H9 (cell line): Measurements from ENCODE around the gene NFASC. TPM values are rescaled to one million over a fixed set of nuclear protein-coding genes. Genes with fewer than 3 reads are reported as not detected.

Source experiments
- DNase-seq: peaks from one replicate; pipeline ENCODE4 v3.0.0-alpha.2; 2017
- H2AFZ ChIP-seq: one replicate; pipeline ENCODE4 v1.6.1; 2013; ENCODE audit warnings: mild to moderate bottlenecking, low read length, control low read depth, moderate library complexity
- H2AK5ac ChIP-seq: 2 replicates; pipeline ENCODE4 v1.6.1; 2013; ENCODE audit warnings: low read length, control low read depth, mixed read lengths; ENCODE audit not compliant: insufficient read length
- H2BK120ac ChIP-seq: one replicate; pipeline ENCODE4 v1.6.1; 2013; ENCODE audit warnings: low read depth, mild to moderate bottlenecking, low read length, control low read depth, inconsistent platforms; ENCODE audit not compliant: poor library complexity, severe bottlenecking
- H2BK12ac ChIP-seq: 2 replicates; pipeline ENCODE4 v1.6.1; 2013; ENCODE audit warnings: low read length, control low read depth, mixed read lengths, low read depth; ENCODE audit not compliant: insufficient read length
- H2BK15ac ChIP-seq: 2 replicates; pipeline ENCODE4 v1.6.1; 2013; ENCODE audit warnings: low read depth, low read length, control low read depth
- H2BK20ac ChIP-seq: one replicate; pipeline ENCODE4 v1.6.1; 2013; ENCODE audit warnings: low read depth, mild to moderate bottlenecking, low read length, control low read depth, inconsistent platforms; ENCODE audit not compliant: poor library complexity, severe bottlenecking
- H2BK5ac ChIP-seq: 2 replicates; pipeline ENCODE4 v1.6.1; 2013; ENCODE audit warnings: low read length, control low read depth, mixed read lengths; ENCODE audit not compliant: insufficient read length
- H3K14ac ChIP-seq: 2 replicates; pipeline ENCODE4 v1.6.1; 2013; ENCODE audit warnings: low read length, control low read depth; ENCODE audit not compliant: insufficient read depth
- H3K18ac ChIP-seq: 2 replicates; pipeline ENCODE4 v1.6.1; 2013; ENCODE audit warnings: low read depth, mild to moderate bottlenecking, mixed read lengths, low read length, control low read depth; ENCODE audit not compliant: insufficient read length
- H3K23ac ChIP-seq: 2 replicates; pipeline ENCODE4 v1.6.1; 2013; ENCODE audit warnings: low read length, control low read depth, mixed read lengths, low read depth; ENCODE audit not compliant: insufficient read length
- H3K23me2 ChIP-seq: 2 replicates; pipeline ENCODE4 v1.6.1; 2013; ENCODE audit warnings: low read depth, mild to moderate bottlenecking, mixed read lengths, low read length, control low read depth; ENCODE audit not compliant: insufficient read length, poor library complexity, severe bottlenecking
- H3K27ac ChIP-seq: 2 replicates; pipeline ENCODE4 v1.5.1; 2013; ENCODE audit warnings: low read length, control low read depth, mixed read lengths, low read depth; ENCODE audit not compliant: insufficient read length
- H3K27me3 ChIP-seq: 2 replicates; pipeline ENCODE4 v1.6.1; 2013; ENCODE audit warnings: low read length, control low read depth, inconsistent platforms; ENCODE audit not compliant: insufficient read depth
- H3K4ac ChIP-seq: 2 replicates; pipeline ENCODE4 v1.6.1; 2013; ENCODE audit warnings: low read depth, mild to moderate bottlenecking, control low read depth, inconsistent platforms, low read length, moderate library complexity
- H3K4me1 ChIP-seq: 2 replicates; pipeline ENCODE4 v1.6.1; 2013; ENCODE audit warnings: low read length, control low read depth, inconsistent platforms; ENCODE audit not compliant: insufficient read depth
- H3K4me2 ChIP-seq: 2 replicates; pipeline ENCODE4 v1.6.1; 2013; ENCODE audit warnings: low read length, control low read depth, mixed read lengths; ENCODE audit not compliant: insufficient read length, insufficient read depth
- H3K56ac ChIP-seq: 2 replicates; pipeline ENCODE4 v1.6.1; 2013; ENCODE audit warnings: low read depth, mild to moderate bottlenecking, mixed read lengths, low read length, control low read depth; ENCODE audit not compliant: insufficient read length
- H3K79me1 ChIP-seq: 2 replicates; pipeline ENCODE4 v1.6.1; 2013; ENCODE audit warnings: low read depth, mild to moderate bottlenecking, moderate library complexity, low read length, control low read depth, inconsistent platforms; ENCODE audit not compliant: insufficient read depth, poor library complexity, severe bottlenecking
- H3K79me2 ChIP-seq: 2 replicates; pipeline ENCODE4 v1.6.1; 2013; ENCODE audit warnings: low read length, control low read depth, inconsistent platforms; ENCODE audit not compliant: insufficient read depth
- H3K9ac ChIP-seq: 2 replicates; pipeline ENCODE4 v1.6.1; 2013; ENCODE audit warnings: low read length, control low read depth, mixed read lengths; ENCODE audit not compliant: insufficient read length; ENCODE audit errors: extremely low read depth
- H3K9me3 ChIP-seq: one replicate; pipeline ENCODE4 v1.6.1; 2013; ENCODE audit warnings: low read depth, low read length, inconsistent platforms; ENCODE audit not compliant: control insufficient read depth
- H3T11ph ChIP-seq: one replicate; pipeline ENCODE4 v1.6.1; 2013; ENCODE audit warnings: mild to moderate bottlenecking, low read length, control low read depth, inconsistent platforms
- H4K20me1 ChIP-seq: one replicate; pipeline ENCODE4 v1.6.1; 2013; ENCODE audit not compliant: control insufficient read depth, insufficient read length, insufficient read depth
- H4K5ac ChIP-seq: 2 replicates; pipeline ENCODE4 v1.6.1; 2013; ENCODE audit warnings: low read depth, mild to moderate bottlenecking, mixed read lengths, low read length, control low read depth; ENCODE audit not compliant: insufficient read length
- H4K8ac ChIP-seq: replicated peaks from 2 replicates; pipeline ENCODE4 v1.6.1; 2013; ENCODE audit warnings: low read length, control low read depth, mixed read lengths, low read depth; ENCODE audit not compliant: insufficient read length
- H4K91ac ChIP-seq: 2 replicates; pipeline ENCODE4 v1.6.1; 2013; ENCODE audit warnings: low read depth, mild to moderate bottlenecking, moderate library complexity, mixed read lengths, low read length, control low read depth; ENCODE audit not compliant: insufficient read length
- H3K27ac Mint-ChIP-seq, 3 experiments: 2 replicates in 2 of 3; 3 replicates in 1 of 3; pipeline ENCODE4 v1.8.0; 2020 to 2021; ENCODE audit warnings: mixed read lengths in 3 of 3, mild to moderate bottlenecking in 1 of 3, moderate library complexity in 1 of 3
- H3K27me3 Mint-ChIP-seq: 2 replicates; pipeline ENCODE4 v1.8.0; 2021; ENCODE audit warnings: low read depth, mild to moderate bottlenecking, moderate library complexity, mixed read lengths
- H3K36me3 Mint-ChIP-seq, 3 experiments: 2 replicates in 2 of 3; 3 replicates in 1 of 3; pipeline ENCODE4 v1.8.0; 2020 to 2021; ENCODE audit warnings: low read depth in 3 of 3, mixed read lengths in 3 of 3; ENCODE audit not compliant: insufficient read depth in 1 of 3
- H3K4me1 Mint-ChIP-seq, 2 experiments: 2 replicates each; pipeline ENCODE4 v1.8.0; 2020; ENCODE audit warnings: mixed read lengths in 2 of 2
- H3K4me3 Mint-ChIP-seq, 2 experiments: 2 replicates in 1 of 2; 3 replicates in 1 of 2; pipeline ENCODE4 v1.8.0; 2020 to 2021; ENCODE audit warnings: mild to moderate bottlenecking in 2 of 2, mixed read lengths in 2 of 2, moderate library complexity in 1 of 2
- H3K9me3 Mint-ChIP-seq, 2 experiments: 2 replicates in 1 of 2; 3 replicates in 1 of 2; pipeline ENCODE4 v1.8.0; 2020; ENCODE audit warnings: mild to moderate bottlenecking in 2 of 2, mixed read lengths in 2 of 2, moderate library complexity in 1 of 2
- WGBS: extraction: QIAGEN DNeasy Blood & Tissue Kit; methylation state at CpG from one replicate; pipeline ENCODE4 v1.1.7; 2013; ENCODE audit warnings: missing lambda C conversion rate, low lambda C conversion rate, mixed read lengths; ENCODE audit not compliant: insufficient read length; ENCODE audit errors: extremely low coverage; 5-methylcytosine and 5-hydroxymethylcytosine counted together
- total RNA-seq: library from RNA; stranded (reverse); gene quantifications from 2 replicates; pipeline ENCODE4 v1.2.1, GENCODE V29; 2021
- TF ChIP-seq, protein P1 (sequence below): fragments of 200-600 bp; sonication (generic); conservative IDR thresholded peaks from 3 replicates; pipeline ENCODE4 v1.8.0; 2021; ENCODE audit warnings: antibody characterized with exemption, mild to moderate bottlenecking

NFASC gene
- total RNA-seq, 1 experiment from 2014 or later = 5.0 TPM

DNA sequence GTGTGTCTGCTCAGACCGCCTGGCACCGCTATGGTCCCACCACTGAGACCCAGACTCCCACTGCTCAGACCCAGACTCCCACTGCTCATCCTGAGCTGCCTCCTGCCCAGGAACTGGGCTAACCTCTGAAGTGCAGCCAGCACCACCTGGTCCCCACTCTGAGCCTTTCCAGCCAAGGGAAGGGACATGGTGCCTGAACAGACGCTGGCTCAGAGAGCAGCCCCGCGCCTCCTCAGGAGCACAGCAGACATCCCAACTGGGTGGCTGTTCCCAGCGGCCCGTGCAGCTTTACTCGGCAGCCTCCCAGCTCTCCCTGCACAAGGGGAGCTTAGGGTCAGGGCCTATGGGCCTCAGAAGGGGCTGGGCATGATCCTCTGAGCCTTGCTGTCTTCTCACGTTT lies 144.6 kb downstream of the NFASC start:
- Mint-ChIP-seq H3K36me3 (no peaks in the 10 kb centered on the region), H3K4me3 (no peak overlapping the region), H3K4me1 (peaks cover 28 to 31% of the 10 kb centered on the region in 2 experiments), H3K9me3 (no peaks in the 10 kb centered on the region), H3K27me3 (peaks cover 20% of the 10 kb centered on the region), H3K27ac (no peak overlapping the region)
- Histone ChIP-seq H3K27me3 (no peaks in the 10 kb centered on the region), H3K23ac (no peak overlapping the region), H4K5ac (no peak overlapping the region), H3K4me2 (no peak overlapping the region), H4K91ac (no peak overlapping the region), H3T11ph (no peak overlapping the region), H3K4ac (no peak overlapping the region), H3K4me1 (peaks cover 3% of the 10 kb centered on the region; the same call in 1 of the 2 replicates), H2BK12ac (no peak overlapping the region), H2BK5ac (no peak overlapping the region), H3K23me2 (no peaks in the 10 kb centered on the region), H3K27ac (no peak overlapping the region), H2AK5ac (no peak overlapping the region), H3K79me1 (no peaks in the 10 kb centered on the region), H4K8ac (no peak overlapping the region), H2BK120ac (no peak overlapping the region), H2BK20ac (no peak overlapping the region), H2AFZ (no peak overlapping the region), H3K79me2 (no peaks in the 10 kb centered on the region), H3K9ac (no peak overlapping the region), H2BK15ac (no peak overlapping the region), H3K9me3 (no peaks in the 10 kb centered on the region), H3K56ac (no peak overlapping the region), H3K18ac (no peak overlapping the region), H4K20me1 (no peaks in the 10 kb centered on the region), H3K14ac (no peak overlapping the region; the same call in 1 of the 2 replicates)
- no peak for DNase-seq
- no CpG with 5 or more reads among the region's 9 CpGs for WGBS
- TF ChIP-seq, protein P1, sequence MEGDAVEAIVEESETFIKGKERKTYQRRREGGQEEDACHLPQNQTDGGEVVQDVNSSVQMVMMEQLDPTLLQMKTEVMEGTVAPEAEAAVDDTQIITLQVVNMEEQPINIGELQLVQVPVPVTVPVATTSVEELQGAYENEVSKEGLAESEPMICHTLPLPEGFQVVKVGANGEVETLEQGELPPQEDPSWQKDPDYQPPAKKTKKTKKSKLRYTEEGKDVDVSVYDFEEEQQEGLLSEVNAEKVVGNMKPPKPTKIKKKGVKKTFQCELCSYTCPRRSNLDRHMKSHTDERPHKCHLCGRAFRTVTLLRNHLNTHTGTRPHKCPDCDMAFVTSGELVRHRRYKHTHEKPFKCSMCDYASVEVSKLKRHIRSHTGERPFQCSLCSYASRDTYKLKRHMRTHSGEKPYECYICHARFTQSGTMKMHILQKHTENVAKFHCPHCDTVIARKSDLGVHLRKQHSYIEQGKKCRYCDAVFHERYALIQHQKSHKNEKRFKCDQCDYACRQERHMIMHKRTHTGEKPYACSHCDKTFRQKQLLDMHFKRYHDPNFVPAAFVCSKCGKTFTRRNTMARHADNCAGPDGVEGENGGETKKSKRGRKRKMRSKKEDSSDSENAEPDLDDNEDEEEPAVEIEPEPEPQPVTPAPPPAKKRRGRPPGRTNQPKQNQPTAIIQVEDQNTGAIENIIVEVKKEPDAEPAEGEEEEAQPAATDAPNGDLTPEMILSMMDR = no peak
